ENCODE data around the gene ODAD2. TPM values are rescaled to one million over a fixed set of nuclear protein-coding genes. Genes with fewer than 3 reads are reported as not detected.

Gene ODAD2
- total RNA-seq, 1 donor from 2014 or later = not detected

- Histone ChIP-seq H3K4me1 (peaks cover 0 to 2% of the 10 kb centered on the region in 2 donors), H3K4me3 (no peak overlapping the region), H3K9me3 (no peaks in the 10 kb centered on the region), H3K27me3 (no peaks in the 10 kb centered on the region), H3K36me3 (no peaks in the 10 kb centered on the region), H3K27ac (no peak overlapping the region)
- no peak for TF ChIP-seq CTCF (IDR thresholded peaks at IDR 0.05)
- intact Hi-C loops (cut with DNase I) = no loop called here
- DNase-seq (ENCODE audit: low spot score in 2 of 2) = no peak
These were observed 164.4 kb downstream of the ODAD2 start for GRCh38 chr10:27834476-27834875.

- no peaks in the 10 kb centered on the region for H3K27me3 ChIP-seq
- no peak overlapping the region for H3K4me3 ChIP-seq
- intact Hi-C loops (cut with DNase I) = no loop called here
- no peaks in the 10 kb centered on the region for H3K9me3 ChIP-seq
- DNase-seq (ENCODE audit: low spot score in 2 of 2) = no peak
- H3K4me1 ChIP-seq = peaks cover 0 to 2% of the 10 kb centered on the region in 2 donors
- TF ChIP-seq CTCF (IDR thresholded peaks at IDR 0.05) = no peak
- no peaks in the 10 kb centered on the region for H3K36me3 ChIP-seq
- no peak overlapping the region for H3K27ac ChIP-seq
These were observed 165.1 kb downstream of the ODAD2 start for GRCh38 chr10:27833792-27834191.

- intact Hi-C loops (cut with DNase I) = no loop called here
- no peaks in the 10 kb centered on the region for H3K36me3 ChIP-seq
- no peaks in the 10 kb centered on the region for H3K9me3 ChIP-seq
- no peak for DNase-seq (ENCODE audit: low spot score in 2 of 2)
- no peaks in the 10 kb centered on the region for H3K27me3 ChIP-seq
- H3K27ac ChIP-seq = no peak overlapping the region
- no peak for TF ChIP-seq CTCF (IDR thresholded peaks at IDR 0.05)
- H3K4me1 ChIP-seq = peaks cover 0 to under 1% of the 10 kb centered on the region in 2 donors
- no peak overlapping the region for H3K4me3 ChIP-seq
These were observed 166.1 kb downstream of the ODAD2 start for GRCh38 chr10:27832826-27833225.

GRCh38 chr10:27826369-27826768 lies 172.5 kb downstream of the ODAD2 start:
- no peak overlapping the region for H3K27ac ChIP-seq
- H3K4me3 ChIP-seq = no peak overlapping the region
- H3K27me3 ChIP-seq = no peaks in the 10 kb centered on the region
- intact Hi-C loops (cut with DNase I) = no loop called here
- no peak for DNase-seq (ENCODE audit: low spot score in 2 of 2)
- peaks cover 0 to 3% of the 10 kb centered on the region in 2 donors for H3K9me3 ChIP-seq
- H3K4me1 ChIP-seq = no peaks in the 10 kb centered on the region
- TF ChIP-seq CTCF (IDR thresholded peaks at IDR 0.05) = no peak
- H3K36me3 ChIP-seq = no peaks in the 10 kb centered on the region

GRCh38 chr10:27822301-27822700 lies 176.6 kb downstream of the ODAD2 start:
- H3K4me3 ChIP-seq = no peak overlapping the region
- H3K27ac ChIP-seq = no peak overlapping the region
- intact Hi-C loops (cut with DNase I) = no loop called here
- H3K4me1 ChIP-seq = peaks cover 0 to 11% of the 10 kb centered on the region in 2 donors
- H3K27me3 ChIP-seq = no peaks in the 10 kb centered on the region
- no peak for TF ChIP-seq CTCF (IDR thresholded peaks at IDR 0.05)
- no peak for DNase-seq (ENCODE audit: low spot score in 2 of 2)
- H3K9me3 ChIP-seq = peaks cover 0 to 3% of the 10 kb centered on the region in 2 donors
- H3K36me3 ChIP-seq = no peaks in the 10 kb centered on the region

- intact Hi-C loops (cut with DNase I) = no loop called here
- no peak for TF ChIP-seq CTCF (IDR thresholded peaks at IDR 0.05)
- Histone ChIP-seq H3K27me3 (no peaks in the 10 kb centered on the region), H3K36me3 (no peaks in the 10 kb centered on the region), H3K4me1 (peaks cover 0 to 11% of the 10 kb centered on the region in 2 donors), H3K27ac (peak overlapping the region; percentile 42 to 63), H3K9me3 (peaks cover 0 to 3% of the 10 kb centered on the region in 2 donors), H3K4me3 (peak overlapping the region in 1 of 2 donors; percentile 6)
- no peak for DNase-seq (ENCODE audit: low spot score in 2 of 2)
These were observed 178.2 kb downstream of the ODAD2 start for GRCh38 chr10:27820637-27821036.

All from ascending aorta (tissue), 2 donors.